Activated CD8-positive, alpha-beta memory T cell treated with anti-CD3 and anti-CD28 coated beads for 48 hours (primary cell): Measurements from ENCODE around the gene KLHDC8B.

ENCODE experiments used
- DNase-seq, 3 experiments: peaks; one replicate each; pipeline ENCODE4 v3.0.0-alpha.2; 2020; ENCODE audit warnings: low read depth in 2 of 3, low spot score in 2 of 3

The KLHDC8B gene

DNA sequence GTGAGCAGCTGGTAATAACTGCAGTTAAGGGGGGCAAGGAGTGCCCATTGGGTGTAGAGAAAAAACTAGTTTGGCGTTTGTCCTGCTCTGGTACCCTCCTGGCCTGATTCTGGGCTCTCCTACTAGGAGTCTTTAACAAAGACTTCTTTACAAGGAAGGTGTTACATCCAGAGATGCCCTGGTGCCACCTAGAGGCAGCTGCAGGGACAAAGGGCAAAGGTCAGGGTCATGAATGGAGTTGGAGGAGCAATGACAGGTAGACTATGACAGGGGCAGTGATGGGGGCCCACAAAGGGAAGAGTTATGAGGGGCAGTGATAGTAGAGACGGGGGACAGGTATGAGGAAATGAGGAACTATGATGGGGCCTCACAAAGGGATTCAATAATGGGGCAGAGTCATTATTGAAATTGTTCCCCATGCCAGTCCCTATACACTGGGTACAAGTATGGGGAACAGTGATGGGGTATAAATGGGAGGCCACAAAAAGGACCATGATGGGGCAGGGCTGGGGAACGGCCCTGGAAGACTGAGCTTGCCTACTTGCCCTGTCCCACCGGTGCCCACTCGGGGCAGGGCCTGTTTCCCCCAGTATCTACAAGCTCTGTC lies 13.2 kb upstream of the KLHDC8B start:
- no peak for DNase-seq

DNA sequence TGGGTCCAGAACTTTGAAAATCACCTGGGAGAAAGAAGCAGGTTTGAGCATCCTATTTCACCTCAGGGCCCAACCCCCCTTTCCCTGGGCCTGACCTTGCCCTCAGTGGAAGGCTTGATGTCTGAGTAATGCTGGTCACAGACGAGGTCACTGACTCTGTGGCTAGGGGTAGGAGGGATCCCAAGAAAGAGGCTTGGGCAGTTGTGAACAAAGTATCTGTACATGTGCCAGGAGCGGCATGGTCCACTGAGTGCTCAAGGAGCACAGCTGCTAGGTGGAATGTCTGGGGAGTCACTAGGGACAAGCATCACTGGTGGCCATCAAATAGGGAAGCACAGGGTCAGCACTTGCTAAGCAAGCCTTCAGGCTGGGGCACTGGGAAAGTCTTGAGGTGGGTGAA lies 12.6 kb upstream of the KLHDC8B start:
- DNase-seq: no peak

DNA sequence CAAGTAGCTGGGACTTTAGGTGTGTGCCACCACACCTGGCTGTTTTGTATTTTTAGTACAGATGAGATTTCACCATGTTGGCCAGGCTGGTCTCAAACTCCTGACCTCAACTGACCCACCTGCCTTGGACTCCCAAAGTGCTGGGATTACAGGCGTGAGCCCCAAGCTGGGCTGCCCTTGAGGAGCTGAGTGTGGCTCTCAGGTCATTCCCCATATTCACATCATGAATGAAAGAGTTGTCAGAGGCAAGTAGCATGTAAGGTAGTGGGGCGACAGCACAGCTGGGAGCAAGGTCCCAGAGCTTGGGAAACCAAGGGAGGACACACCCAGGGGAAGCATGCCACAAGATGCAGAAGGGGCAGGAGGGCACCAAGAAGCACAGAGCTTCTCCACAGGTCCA lies 10.2 kb upstream of the KLHDC8B start:
- DNase-seq: no peak

DNA sequence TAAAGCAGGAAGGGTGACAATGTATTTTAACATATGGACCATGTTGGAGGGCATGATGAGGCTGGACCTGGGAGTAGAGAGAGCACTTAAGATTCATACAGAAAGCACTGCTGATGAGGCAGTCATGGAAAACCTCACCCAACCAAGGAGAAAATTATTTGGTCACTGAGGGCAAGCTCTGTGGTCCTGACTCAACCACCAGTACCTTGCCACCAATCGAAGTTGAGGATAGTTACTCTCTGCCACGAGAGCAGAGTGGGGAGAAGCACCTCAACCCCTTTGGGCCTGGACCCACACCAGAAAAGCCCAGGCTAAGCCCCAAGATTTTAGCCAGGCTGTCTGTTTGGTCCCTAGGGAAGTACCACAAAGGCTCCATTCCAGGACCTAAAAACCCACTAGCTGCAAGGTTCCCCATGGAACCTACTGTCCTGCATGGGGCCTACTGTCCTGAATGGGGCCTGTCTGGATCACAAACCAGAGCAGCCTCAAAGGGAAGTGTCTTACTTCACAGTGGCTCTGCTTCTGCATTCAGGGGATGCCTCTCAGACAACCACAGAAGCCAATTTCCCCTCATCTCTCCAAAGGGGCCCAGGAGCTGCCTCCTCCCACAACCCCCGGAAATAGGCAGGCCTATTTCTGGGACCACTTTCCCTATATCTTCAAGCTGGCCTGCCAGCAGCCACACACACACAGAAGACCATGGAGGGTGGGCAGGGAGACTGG lies 9.4 kb upstream of the KLHDC8B start:
- DNase-seq: no peak

DNA sequence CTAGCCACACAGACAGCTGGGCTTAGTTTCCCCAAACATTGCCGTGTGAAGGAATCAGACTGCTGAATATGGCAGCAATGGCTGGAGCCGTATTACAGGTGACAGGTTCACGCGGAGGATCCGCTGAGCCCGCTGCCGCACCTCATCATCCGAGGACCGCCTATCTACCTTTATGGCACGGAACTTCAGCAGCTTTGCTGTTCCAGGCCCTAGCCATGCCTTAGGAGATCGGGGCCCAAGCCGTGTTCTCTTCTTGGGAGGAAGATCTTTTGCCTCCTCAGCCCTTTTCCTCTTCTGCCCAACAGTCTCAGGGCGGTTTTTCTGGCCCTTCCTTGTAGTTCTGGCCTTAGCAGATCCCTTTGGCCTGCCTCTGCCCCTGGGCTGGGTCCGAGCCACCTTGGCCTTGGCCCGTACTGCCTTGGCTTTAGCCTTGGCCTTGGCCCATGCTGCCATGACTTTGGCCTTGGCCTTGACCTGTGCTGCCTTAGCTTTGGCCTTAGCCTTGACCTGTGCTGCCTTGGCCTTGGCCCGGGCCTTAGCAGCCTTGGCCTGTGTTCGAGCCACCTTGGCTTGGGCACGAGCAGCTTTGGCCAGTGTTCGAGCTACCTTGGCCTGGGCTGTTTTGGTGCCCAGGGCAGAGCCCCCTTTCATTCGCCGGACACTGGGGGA lies 8.5 kb upstream of the KLHDC8B start:
- no peak for DNase-seq

DNA sequence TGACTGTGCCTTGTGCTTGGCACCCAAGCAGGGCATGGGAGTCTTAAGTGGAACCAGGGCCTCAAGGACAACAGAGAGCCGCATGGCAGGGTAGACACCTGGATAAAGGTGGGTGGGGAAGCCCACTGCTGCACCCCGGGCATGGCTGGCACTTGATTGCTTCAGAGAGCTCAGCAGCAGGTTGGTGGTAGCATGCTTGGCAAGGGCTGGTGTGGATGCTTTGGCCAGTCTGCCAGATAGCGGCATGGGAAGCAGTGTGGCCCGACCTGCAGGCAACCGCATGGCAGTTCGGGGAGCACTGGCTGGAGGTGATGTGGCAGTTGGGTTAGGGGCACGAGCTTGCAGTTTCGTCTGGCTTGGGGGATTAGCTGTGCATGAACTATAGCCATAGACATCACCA lies 7.8 kb upstream of the KLHDC8B start:
- no peak for DNase-seq

DNA sequence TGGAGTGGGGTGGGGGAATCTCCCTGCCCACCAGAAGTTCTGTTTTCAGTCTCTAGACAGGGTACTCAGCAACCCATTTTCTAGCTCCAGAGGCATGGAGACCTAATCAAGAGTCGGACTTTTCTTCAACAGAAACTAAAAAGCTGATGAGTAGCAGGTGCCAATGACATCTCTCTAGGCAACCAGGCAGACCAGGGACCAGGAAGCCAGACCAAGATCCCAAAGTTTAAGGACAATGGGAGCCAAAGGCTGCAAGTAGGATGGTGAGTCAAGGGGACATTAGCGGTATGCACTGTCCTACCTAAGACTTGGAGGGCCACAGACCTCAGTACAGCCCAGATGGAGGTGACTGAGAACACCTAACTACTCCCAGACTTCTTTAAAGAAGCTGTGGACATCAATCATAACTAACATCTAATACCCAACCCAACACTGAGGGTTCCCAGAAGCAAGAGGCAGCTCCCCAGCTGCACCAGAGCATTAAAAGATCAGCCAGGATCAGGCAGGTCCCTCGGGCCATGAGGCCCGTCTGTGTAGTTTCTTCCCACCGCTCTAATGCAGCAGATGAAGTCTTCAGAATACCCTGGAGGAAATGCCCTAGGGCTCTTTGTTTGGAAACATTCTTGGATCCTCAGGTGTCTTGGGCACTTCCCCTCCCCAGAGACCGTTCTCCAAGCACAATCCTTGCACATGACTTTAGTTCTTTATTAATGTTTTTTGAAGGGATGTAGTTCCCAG lies 6.2 kb upstream of the KLHDC8B start:
- no peak for DNase-seq

DNA sequence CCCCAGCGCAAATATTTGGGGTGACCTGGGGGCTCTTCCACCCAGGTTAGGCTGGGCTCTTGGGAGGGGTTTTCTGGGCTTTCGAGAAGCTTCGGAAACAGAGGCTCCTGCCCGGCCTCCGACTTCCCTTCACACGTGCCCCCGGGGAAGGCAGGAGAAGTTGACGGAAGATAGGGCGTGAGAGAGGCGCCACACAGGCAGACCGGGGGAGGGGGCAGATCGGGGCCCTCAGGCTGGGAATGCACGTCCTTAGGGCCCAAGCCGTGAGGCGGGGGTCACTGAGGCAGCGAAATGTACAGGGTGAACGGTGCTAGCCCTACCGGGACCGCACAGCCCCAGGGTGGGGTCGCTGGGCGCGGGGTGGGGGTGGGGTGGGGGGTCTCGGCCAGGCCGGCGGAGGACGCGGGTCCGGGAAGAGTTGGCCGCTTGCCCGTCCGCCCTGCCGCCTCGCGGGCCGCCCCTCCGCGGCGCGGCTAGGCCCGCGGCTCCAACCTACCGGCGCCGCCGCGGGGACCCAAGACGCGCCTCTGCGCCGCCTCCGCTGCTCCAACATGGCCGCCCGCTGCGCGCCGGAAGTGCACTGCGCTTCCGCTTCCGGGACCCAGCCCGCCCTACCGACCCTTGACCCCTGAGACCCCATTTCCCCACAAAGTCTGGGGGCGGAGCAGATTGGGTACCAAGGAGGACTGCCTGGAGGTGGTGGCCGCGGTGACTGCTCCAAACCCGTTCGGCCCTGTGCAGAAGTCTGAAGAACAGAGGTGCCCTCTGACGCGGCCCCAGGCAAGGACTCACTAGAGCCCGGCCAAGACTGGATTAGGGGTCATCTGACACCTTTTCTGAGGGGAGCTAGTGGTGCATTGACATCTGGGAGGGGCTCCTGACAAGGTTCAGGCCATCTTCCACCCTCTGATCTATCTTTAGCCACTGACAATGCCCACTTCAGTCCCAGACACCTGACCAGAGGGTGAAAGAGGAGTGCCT lies 5.3 kb upstream of the KLHDC8B start, which contains the start of gene CCDC71:
Gene CCDC71 (minus strand): TSS at position 561 of the 981 bp plus-strand sequence. CDS start 2,123 bp downstream, outside the sequence.
- DNase-seq: peak; percentile 45 to 65 (median 62)

DNA sequence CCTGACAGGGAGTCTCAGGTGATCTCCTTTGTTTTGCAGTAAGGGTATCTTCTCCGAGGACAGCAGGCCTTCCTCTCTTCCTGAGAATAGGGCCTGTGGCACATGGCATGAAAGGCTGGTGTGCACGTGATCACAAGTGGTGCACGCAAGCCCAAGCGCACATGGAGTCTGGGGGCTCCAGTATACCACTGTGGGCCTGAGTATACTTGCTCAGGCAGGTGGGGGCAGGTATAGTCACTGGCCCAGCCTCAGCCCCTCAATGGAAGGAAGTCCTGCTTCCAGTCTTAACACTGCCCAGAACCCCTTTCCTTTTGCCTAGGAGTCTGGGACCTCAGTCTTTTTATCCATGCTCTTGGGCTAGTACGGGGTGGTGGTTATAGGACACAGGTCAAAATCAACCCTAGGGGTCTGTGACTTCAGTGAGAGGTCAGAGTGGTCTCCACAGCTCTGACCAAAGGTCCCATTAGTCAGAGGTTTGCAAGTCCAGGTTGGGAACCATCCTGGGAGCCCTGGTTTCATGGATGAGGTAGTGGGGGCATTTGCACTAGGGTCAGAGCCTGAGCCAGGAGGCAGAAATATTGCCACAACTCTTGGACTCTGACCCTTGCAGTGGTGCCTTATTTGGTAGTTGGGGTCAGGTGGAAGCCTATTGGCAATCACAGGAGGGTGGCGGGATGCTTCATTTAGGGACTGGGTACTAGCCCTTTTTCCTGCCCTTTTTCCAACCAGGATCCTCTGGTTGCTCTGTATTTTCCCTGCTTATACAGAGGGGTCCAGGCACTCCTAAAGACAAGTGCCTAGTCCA lies 4.4 kb upstream of the KLHDC8B start:
- DNase-seq: no peak

DNA sequence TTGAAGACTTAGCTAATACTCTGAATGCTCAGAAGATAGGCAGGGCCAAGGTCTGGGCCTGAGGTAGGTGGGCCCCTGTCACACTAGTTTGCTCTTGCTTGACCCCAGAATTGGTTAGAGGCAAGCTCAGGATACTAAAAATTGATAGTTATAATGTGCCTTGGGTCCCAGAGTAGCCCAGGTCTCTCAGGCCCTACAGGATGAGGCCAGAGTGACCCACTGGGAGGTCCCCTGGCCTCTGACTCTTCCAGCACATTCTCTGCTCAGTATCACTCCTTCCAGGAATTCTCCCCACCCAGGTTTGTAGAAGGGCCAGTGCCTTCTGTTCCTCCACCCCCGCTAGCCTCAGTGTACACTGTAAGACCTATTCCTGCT lies 667 bp upstream of the KLHDC8B start:
- no peak for DNase-seq

DNA sequence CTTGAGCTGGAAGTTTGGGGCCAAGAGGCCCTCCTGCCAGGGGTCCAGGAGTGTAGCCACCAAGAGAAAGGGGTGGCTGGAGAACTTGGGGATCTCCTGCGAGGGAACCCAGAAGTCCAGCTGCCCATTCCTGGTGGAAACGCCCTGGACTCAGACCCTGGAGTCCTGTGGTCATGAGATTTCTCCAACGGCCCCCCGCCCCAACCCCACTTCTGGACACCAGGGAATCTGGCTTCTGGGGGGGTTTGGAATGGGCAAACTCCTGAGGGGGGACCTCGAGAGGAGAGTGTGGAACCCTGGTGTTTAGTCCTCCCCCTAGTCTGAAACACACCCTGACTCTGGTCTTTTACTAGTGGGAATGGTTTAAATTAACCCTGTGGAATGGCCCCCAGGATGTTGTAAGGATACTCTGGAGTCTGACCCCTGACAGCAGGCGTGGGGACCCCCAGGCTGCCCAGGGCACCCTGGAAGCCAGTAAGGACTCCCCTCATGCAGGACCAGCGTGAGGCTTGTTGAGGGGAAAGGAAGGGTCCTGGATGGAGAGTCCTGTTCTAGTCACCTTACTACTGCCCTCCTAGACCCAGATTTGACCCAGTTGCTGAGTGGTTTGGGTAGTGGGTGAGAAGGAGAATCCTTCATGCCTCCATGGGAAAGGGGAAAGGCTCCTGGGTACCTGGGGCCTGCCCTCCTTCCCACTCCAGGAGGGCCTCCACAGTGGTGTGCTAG lies 540 bp downstream of the KLHDC8B start:
- no peak for DNase-seq

DNA sequence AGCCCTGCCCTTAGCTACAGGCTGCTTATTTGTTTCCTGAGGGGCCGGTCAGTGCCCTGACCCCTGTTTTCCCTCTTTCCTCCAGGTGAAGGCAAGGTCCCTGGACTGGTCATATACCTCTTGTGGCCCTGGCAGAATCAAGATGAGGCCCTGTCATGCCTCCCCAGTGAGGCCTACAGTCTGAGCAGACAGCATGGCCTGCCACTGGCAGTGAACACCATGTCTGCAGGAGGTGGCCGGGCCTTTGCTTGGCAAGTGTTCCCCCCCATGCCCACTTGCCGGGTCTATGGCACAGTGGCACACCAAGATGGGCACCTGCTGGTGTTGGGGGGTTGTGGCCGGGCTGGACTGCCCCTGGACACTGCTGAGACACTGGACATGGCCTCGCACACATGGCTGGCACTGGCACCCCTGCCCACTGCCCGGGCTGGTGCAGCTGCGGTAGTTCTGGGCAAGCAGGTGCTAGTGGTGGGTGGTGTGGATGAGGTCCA lies 1.2 kb downstream of the KLHDC8B start:
- DNase-seq: no peak

DNA sequence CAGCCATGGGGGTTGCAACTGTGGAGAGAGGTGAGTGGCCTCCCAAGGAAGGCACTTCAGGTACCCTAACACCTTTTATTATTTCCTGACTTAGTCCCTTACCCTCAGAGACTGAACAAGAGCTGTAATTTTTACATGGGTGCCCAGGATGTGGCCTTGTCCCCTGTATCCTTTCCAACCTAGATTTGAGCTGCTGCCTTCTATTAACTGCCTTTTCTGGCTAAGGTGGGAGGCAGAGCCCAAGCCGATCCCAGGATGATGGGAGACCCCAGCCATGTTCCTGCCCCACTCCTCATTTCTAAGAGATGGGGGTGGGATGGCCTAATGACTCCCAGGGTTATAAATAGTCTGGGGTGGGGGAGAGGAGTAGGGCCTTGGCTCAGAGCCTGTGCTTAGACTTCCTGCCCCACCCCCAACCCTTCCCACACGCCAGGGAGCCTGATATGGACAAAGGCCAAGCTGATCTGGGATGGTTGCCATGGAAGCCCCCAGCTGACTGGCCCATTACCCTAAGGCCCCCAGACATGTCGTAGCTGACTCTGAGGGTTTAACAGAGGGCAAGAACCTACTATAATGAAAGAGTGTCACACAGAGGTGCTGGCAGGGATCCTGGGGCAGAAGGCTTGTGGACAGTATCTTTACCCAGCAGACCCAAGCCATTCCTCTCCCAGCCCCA lies 1.9 kb downstream of the KLHDC8B start:
- DNase-seq: no peak

DNA sequence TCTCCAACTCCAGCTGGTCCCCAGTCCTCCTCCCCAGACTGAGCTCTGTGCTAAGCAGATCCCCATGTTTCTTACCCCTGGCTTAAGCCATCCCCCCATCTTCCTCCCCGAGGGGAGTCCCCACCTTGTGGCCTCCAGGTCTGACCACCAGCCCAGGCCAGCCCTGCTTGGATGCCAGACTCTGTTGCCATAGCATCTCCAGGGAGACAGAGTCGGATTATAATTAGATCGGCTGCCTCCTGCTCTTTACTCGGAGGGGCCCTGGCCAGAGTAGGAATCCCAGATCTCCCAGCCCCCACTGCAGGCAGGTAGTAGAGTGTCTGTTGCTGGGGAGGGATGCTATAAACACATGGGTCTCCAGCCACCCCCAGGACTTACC lies 2.4 kb downstream of the KLHDC8B start:
- no peak for DNase-seq

DNA sequence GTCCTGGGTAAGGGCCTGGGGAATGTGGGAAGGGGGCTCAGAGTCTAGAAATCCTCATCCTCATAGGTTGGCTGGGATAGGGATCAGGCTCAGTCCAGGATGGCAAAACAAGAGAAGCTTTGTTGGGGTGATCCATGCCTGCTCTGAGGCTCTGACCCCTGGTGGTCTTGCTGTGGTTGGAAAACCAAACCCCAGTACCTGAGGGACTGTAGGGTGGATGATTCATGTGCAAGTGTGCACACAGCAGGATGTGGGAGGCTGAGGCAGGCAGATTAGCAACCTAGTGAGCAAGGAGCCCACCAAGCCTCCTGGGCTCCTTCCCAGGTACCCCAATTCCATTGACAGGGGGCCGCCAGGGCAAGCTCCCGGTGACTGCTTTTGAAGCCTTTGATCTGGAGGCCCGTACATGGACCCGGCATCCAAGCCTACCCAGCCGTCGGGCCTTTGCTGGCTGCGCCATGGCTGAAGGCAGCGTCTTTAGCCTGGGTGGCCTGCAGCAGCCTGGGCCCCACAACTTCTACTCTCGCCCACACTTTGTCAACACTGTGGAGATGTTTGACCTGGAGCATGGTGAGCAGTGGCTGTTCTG lies 3.1 kb downstream of the KLHDC8B start:
- DNase-seq: no peak

DNA sequence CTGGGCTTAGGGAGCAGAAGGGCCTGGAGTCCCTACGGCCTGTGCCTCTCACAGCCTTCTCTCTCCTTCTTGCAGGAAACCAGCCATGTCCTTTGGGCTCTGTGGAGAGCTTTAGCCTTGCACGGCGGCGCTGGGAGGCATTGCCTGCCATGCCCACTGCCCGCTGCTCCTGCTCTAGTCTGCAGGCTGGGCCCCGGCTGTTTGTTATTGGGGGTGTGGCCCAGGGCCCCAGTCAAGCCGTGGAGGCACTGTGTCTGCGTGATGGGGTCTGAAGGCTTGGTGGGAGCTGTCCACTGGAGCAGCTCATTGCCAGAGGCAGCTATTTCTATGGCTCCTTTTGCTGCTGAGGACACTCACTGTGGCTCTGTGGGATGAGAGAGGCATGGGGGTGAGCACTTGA lies 4.1 kb downstream of the KLHDC8B start:
- DNase-seq: no peak

DNA sequence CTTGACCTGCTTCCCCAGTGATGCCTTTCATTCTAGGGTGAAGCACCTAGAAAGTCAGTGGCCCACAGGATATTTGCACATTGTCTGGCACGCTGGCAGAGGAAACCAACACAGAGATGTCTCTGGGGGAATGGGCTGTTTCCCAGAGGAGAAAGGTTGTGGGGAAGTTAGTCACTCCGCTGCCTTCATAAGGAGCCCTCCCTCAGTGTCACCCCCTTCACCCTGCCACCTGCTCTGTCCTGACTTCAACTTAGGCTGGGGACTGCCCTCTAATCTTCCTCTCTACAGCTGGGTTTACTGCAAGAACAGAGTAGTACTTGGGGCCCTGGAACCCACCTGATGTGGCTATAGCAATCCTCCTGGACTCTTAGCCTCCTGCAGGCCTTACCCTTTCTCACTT lies 5.7 kb downstream of the KLHDC8B start:
- no peak for DNase-seq

DNA sequence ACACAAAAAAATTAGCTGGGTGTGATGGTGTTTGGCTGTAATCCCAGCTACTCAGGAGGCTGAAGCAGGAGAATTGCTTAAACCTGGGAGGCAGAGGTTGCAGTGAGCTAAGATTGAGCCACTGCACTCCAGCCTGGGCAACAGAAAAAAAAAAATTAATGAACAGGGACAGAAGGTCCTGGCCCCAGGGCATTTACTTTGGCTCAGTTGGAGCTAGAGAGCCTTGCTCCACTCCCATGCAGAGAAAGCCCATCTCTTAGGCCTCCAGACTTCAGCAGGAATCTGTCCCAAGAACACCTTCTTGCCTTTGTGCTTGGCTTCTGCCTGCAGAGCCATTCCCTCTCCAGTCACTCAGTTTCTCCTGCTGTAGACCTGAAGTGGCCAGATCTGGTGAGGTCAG lies 8.7 kb downstream of the KLHDC8B start:
- no peak for DNase-seq
